ENCODE results near the gene TCF3. TPM values are rescaled to one million over a fixed set of nuclear protein-coding genes. Genes with fewer than 3 reads are reported as not detected.

The TCF3 gene
- total RNA-seq, 2 donors from 2014 or later: 64.2 to 114 TPM

- no peaks in the 10 kb centered on the region for H3K27me3 ChIP-seq
- H3K9me3 ChIP-seq: no peaks in the 10 kb centered on the region
- H3K27ac ChIP-seq: no peak overlapping the region
- H3K36me3 ChIP-seq: peaks cover 4% of the 10 kb centered on the region
- TF ChIP-seq CTCF (IDR thresholded peaks at IDR 0.05): no peak
- no peaks in the 10 kb centered on the region for H3K4me1 ChIP-seq
- H3K4me3 ChIP-seq: no peak overlapping the region
- no peak overlapping the region for H3K9ac ChIP-seq (ENCODE audit: low read depth in 2 of 2, low read length in 2 of 2)
- DNase-seq: no peak
- intact Hi-C loops (cut with DNase I): no loop called here
These were observed 40.0 kb downstream of the TCF3 start for GRCh38 chr19:1612114-1613086.

- intact Hi-C loops (cut with DNase I): no loop called here
- Histone ChIP-seq H3K27ac (no peak overlapping the region), H3K27me3 (no peaks in the 10 kb centered on the region), H3K4me1 (no peaks in the 10 kb centered on the region), H3K9me3 (no peaks in the 10 kb centered on the region), H3K36me3 (peaks cover 4% of the 10 kb centered on the region), H3K9ac (ENCODE audit: low read depth in 2 of 2, low read length in 2 of 2) (no peak overlapping the region), H3K4me3 (no peak overlapping the region)
- TF ChIP-seq CTCF (IDR thresholded peaks at IDR 0.05): no peak
- no peak for DNase-seq
These were observed 41.1 kb downstream of the TCF3 start for GRCh38 chr19:1611353-1611752.

GRCh38 chr19:1610579-1610978 lies 41.8 kb downstream of the TCF3 start:
- Histone ChIP-seq H3K27ac (no peak overlapping the region), H3K4me3 (no peak overlapping the region), H3K36me3 (peaks cover 4% of the 10 kb centered on the region), H3K4me1 (no peaks in the 10 kb centered on the region), H3K9me3 (no peaks in the 10 kb centered on the region), H3K9ac (ENCODE audit: low read depth in 2 of 2, low read length in 2 of 2) (no peak overlapping the region), H3K27me3 (no peaks in the 10 kb centered on the region)
- TF ChIP-seq CTCF (IDR thresholded peaks at IDR 0.05): no peak
- intact Hi-C loops (cut with DNase I): no loop called here
- DNase-seq: no peak

GRCh38 chr19:1609680-1610474 lies 42.5 kb downstream of the TCF3 start:
- Histone ChIP-seq H3K27ac (no peak overlapping the region), H3K36me3 (no peaks in the 10 kb centered on the region), H3K4me1 (no peaks in the 10 kb centered on the region), H3K4me3 (no peak overlapping the region), H3K27me3 (no peaks in the 10 kb centered on the region), H3K9ac (ENCODE audit: low read depth in 2 of 2, low read length in 2 of 2) (peak overlapping the region in 1 of 2 donors; percentile 34), H3K9me3 (no peaks in the 10 kb centered on the region)
- TF ChIP-seq CTCF (IDR thresholded peaks at IDR 0.05): no peak
- DNase-seq: no peak
- intact Hi-C loops (cut with DNase I): no loop called here

GRCh38 chr19:1609103-1609396 lies 43.4 kb downstream of the TCF3 start:
- Histone ChIP-seq H3K36me3 (no peaks in the 10 kb centered on the region), H3K27me3 (no peaks in the 10 kb centered on the region), H3K9ac (ENCODE audit: low read depth in 2 of 2, low read length in 2 of 2) (no peak overlapping the region), H3K4me3 (no peak overlapping the region), H3K4me1 (peaks cover 6% of the 10 kb centered on the region), H3K9me3 (no peaks in the 10 kb centered on the region), H3K27ac (no peak overlapping the region)
- no peak for DNase-seq
- intact Hi-C loops (cut with DNase I): no loop called here
- no peak for TF ChIP-seq CTCF (IDR thresholded peaks at IDR 0.05)
